Muscle of arm (tissue), 12 donors: ENCODE data around the gene ISG15. TPM values are rescaled to one million over a fixed set of nuclear protein-coding genes. Genes with fewer than 3 reads are reported as not detected.
"Not testable (repeated sequence)": the region's sequence is repeated elsewhere in the genome, so short reads cannot be mapped to it uniquely, and the experiment has no call there.

Experiments used
- DNase-seq: peaks from one replicate; pipeline ENCODE4 v3.0.0-alpha.2; 2013
- polyA plus RNA-seq, 12 donors: library from polyadenylated mRNA; unstranded; fragments of 120-200 nt; gene quantifications; one replicate each; pipeline ENCODE4 v1.2.1, GENCODE V29; 2013; ENCODE audit not compliant: insufficient read length in 12 of 12

Gene ISG15
- polyA plus RNA-seq, 12 donors = 5.0 to 28.8 (median 6.8) TPM; not detected in 1

DNA sequence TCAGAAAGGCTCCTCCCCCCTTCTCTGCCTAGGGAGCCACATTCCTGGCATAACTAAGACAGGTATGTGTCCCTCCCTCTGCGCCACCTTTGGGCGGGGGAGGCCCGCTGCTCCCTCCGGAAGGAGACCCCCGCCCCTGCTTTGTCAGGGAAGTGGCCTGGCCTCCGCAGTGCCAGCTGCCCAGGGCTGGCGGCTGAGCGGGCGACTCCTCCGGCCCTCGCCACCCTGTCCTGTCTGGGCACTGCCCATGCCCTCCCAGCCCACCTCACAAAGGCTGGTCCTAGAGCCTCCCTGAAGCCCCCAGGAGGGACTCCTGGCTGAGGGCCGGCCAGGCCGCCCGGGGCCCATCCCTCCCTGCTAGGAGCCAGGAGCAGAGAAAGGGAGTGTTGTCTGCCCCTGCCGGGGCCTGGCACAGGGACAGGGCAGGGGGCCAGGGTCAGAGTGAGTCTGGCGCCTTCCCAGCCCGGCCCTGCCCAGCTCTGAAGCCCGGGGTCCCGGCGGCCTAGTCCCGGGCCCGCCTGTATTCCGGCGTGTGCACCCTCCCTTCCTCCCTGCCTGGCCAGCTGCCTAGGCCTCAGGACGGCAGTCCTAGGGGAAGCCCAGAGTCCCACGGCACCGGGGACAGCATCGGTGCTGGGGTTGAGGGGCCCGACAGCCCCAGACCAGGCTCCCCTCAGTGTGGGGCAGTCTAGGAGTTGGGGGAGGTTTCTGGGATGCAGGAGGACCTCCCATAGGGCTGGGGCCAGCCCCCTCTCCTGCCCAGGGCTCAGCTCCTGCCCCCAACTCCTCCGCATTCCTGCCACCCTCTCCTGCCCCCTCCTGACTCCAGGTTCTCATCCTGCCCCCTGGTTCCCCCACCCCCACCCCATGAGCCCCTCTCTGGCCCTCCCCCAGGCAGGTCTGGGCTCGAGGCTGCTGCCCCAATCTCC, 11.7 kb downstream of the ISG15 start:
- DNase-seq = no peak

GRCh38 chr1:1025730-1026129, 12.4 kb downstream of the ISG15 start:
- no peak for DNase-seq

GRCh38 chr1:1026599-1027413, 13.5 kb downstream of the ISG15 start:
- DNase-seq = no peak

GRCh38 chr1:1027791-1028190, 14.5 kb downstream of the ISG15 start:
- no peak for DNase-seq

DNA sequence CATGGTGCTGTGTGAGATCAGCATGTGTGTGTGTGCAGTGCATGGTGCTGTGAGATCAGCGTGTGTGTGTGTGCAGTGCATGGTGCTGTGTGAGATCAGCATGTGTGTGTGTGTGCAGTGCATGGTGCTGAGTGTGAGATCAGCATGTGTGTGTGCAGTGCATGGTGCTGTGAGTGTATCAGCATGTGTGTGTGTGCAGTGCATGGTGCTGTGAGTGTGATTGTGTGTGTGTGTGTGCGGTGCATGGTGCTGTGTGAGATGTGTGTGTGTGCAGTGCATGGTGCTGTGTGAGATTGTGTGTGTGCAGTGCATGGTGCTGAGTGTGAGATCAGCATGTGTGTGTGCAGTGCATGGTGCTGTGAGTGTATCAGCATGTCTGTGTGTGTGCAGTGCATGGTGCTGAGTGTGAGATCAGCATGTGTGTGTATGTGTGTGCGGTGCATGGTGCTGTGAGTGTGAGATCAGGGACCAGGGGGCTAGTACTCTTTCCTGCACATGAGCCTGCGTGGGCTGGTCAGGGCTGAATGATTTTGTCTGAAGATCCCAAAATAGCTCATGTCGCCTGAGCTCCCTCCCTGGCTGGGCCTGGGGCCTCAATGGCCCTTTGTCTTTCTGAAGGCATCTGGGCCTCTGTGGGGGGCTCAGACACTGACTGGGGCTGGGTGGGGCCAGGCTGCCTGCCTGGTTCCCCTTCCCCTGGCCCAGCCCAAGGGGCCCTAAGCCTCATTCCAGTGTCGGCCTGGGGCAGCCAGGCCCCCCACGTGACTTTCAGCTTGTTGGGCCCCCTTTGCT, 17.8 kb downstream of the ISG15 start:
- not testable (repeated sequence) for DNase-seq

GRCh38 chr1:1031659-1032235, 18.4 kb downstream of the ISG15 start:
- no peak for DNase-seq

DNA sequence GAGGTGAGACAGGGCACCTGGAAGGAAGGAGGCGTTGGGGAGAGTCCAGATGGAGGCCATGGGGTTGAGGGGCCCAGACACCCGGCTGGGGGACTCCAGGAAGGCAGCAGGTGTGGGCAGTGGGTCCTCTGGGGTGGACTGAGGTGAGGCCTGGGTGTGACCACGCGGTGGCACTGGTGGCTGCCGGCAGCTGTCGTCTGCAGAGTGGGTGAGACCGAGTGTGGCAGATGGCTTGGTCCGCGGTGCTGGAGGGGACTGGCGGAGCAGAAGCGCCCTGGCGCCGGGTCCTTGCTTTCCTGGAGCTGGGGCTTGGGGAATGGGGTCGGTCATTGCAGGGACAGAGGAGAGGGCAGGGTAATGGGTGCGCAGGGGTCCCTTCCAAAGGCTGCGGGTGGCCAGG, 19.1 kb downstream of the ISG15 start:
- DNase-seq = no peak

GRCh38 chr1:1033009-1033587, 19.8 kb downstream of the ISG15 start:
- DNase-seq = peak; percentile 63

DNA sequence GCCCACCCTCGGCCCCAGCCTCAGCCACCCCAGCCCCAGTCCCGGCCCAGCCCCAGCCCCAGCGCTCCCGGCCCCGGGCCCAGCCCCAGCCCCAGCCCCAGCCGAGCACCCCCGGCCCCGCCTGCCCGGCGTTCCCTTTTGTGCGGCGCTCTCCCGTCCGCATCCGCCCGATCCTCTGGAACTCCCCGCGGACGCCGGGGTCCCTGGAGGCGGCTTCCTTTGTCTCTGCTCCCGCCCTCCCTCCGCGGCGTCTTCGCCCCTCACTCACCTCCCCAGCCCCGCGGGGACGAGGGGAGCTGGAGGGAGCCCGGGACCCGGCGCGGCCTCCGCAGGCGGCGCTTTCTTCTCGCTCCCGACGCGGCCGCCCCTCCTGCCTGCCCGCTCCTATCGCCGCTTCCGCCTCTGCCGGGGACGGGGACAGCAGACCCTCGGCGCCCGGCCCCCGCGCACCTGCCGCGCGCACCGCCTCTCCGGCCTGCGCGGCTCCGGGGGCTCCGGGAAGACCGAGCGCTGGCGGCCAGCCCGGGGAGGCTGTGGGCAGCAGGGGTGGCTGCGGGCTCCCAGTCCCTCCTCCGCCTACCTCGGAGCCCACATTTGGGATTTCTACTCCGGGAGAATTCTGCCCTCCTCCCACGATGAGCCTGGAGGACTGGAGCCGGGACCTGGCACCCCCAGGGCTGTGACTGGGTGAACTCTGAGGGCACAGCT, 20.6 kb downstream of the ISG15 start:
- no peak for DNase-seq

GRCh38 chr1:1034439-1034781, 21.1 kb downstream of the ISG15 start:
- no peak for DNase-seq

- DNase-seq = no peak
Measured at GRCh38 chr1:1035291-1035943, 22.1 kb downstream of the ISG15 start.

GRCh38 chr1:1037366-1038327, 24.4 kb downstream of the ISG15 start:
- DNase-seq = no peak

GRCh38 chr1:1038694-1039093, 25.4 kb downstream of the ISG15 start:
- DNase-seq = no peak

DNA sequence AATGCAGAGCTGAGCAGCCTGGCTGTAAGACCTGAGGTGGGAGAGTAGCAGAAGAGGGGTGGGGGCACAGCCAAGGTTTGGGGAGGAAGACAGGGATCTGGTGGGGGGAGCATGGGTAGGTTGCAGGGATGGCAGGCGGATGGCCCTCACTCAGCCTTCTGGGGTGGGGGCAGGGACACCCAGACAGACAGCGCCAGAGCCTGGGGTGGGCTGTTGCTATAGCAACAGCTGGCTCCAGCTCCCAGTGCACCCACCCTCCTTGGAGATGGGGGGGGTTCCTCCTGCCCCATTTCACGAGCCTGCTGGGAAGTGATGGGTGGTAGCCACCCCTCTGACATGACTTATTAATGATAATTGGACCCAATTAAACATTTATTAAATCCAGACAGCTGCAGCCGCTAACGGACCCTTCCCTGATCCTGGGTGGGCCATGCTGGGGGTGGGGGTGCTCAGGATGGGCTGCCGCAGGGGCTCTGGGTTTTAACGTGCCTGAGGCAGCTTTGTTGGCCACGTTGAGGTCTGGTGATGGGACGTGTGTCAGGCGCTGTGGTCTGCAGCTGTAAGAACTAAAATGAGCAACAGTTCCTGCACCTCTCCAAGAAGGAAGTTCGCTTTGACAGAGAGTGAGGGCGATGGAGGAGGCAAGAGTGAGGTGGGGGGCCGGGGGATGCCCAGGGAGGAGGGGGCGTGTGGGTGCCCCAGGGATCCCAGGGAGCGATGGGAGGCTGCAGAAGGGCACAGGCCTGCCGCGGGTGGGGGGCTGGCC, 26.0 kb downstream of the ISG15 start:
- DNase-seq = no peak

DNA sequence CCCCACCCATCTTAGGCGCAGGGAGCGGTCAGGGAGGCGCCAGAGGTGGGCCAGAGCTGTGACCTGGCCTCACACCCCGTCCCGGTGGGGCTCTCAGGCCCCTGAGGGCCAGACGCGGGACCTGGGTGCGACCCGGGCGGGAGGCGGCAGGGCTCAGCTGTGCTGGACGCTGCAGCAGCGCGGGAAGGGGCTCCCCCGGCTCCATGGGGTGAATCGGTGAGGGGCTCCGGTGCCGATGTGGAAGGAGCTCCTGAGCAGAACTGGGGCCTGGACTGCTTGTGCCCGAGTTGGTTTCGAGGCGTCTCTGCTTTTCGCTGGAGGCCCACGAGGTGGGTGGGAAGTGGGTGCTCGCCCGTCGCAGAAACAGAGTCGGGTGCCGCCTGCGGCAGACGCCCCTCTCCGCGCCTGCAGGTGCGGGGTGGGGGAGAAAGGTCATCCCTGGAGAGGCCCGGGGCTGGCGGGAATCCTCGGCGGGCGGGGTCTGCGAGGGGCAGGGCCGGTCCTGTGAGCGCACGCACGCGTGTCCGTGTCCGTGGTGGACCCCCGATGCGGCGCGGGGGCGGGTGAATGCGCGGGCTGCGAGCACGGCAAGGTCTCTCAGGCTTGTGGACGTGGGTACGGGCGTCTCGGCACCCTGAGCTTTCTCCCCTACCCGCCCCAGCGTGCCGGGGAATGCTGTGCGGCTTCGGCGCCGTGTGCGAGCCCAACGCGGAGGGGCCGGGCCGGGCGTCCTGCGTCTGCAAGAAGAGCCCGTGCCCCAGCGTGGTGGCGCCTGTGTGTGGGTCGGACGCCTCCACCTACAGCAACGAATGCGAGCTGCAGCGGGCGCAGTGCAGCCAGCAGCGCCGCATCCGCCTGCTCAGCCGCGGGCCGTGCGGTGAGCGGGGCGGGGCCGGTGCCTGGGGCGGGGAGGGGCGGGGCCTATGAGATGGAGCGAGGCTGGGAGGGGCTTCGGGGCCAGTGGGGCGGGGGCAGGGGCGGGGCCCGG, 27.0 kb downstream of the ISG15 start:
- peak; percentile 58 for DNase-seq

- DNase-seq = no peak
Measured at GRCh38 chr1:1041092-1041523, 27.8 kb downstream of the ISG15 start.

- DNase-seq = no peak
Measured at GRCh38 chr1:1041873-1042272, 28.6 kb downstream of the ISG15 start.
